H1 (cell line): ENCODE data around the gene SYCE1L. TPM values are rescaled to one million over a fixed set of nuclear protein-coding genes. Genes with fewer than 3 reads are reported as not detected.

Experiments
- CHD1 ChIP-seq: IDR thresholded peaks from 2 replicates; pipeline ENCODE4 v1.6.1; 2012; ENCODE audit warnings: low read depth, low read length, improper control_type of control experiment
- CHD7 ChIP-seq: fragments of 300-600 bp; sonication (generic); IDR thresholded peaks from 2 replicates; pipeline ENCODE4 v1.7.1; 2012; ENCODE audit warnings: low read length, moderate library complexity, mild to moderate bottlenecking, inconsistent platforms; ENCODE audit not compliant: insufficient replicate concordance
- CTBP2 ChIP-seq: IDR thresholded peaks from 2 replicates; pipeline ENCODE4 v1.7.0; 2011; ENCODE audit warnings: borderline replicate concordance, mild to moderate bottlenecking, moderate library complexity, mixed read lengths, low read length; ENCODE audit not compliant: insufficient read depth, insufficient read length
- GTF2F1 ChIP-seq: IDR thresholded peaks from 2 replicates; pipeline ENCODE4 v1.6.1; 2012; ENCODE audit warnings: low read depth, low read length, improper control_type of control experiment, borderline replicate concordance
- TCF12 ChIP-seq: IDR thresholded peaks from 2 replicates; pipeline ENCODE4 v1.6.1; 2011; ENCODE audit warnings: low read depth, mild to moderate bottlenecking, low read length
- polyA plus RNA-seq, 7 experiments: library from polyadenylated mRNA; depleted of rRNA in 3 of 7; stranded (reverse) in 5 of 7; unstranded in 2 of 7; fragments of >200 nt in 5 of 7; fragments of 200-250 nt in 2 of 7; gene quantifications; 1 replicate in 5 of 7; 2 replicates in 1 of 7; 4 replicates in 1 of 7; pipeline versions ENCODE4 v1.2.1 to v1.2.3, GENCODE V29; 2011 to 2013; ENCODE audit warnings: missing spikeins in 2 of 7, mixed read lengths in 2 of 7
- total RNA-seq: library from RNA; stranded (reverse); fragmentation: NEBNext Ultra II Directional; extraction: Animal tissue kit (Norgen Biotek cat#: 25700); gene quantifications from 2 replicates; pipeline ENCODE4 v1.2.1, GENCODE V29; 2021

SYCE1L gene
- total and polyA plus RNA-seq, 2 of the 8 experiments (the other 6 are each of a cell fraction or from before 2014, with no cell fraction given): 5.8 to 6.8 TPM

GRCh38 chr16:77172951-77173350 lies 26.3 kb upstream of the SYCE1L start (continued):
- no peak for TF ChIP-seq CHD7
- TF ChIP-seq TCF12: no peak
- no peak for TF ChIP-seq GTF2F1
- no peak for TF ChIP-seq CHD1
- TF ChIP-seq CTBP2: no peak
- TF ChIP-seq, all 59 proteins: peak for 0
